Astrocyte (in vitro differentiated cells and primary cell): ENCODE results near the gene IFITM10. TPM values are rescaled to one million over a fixed set of nuclear protein-coding genes. Genes with fewer than 3 reads are reported as not detected.

ENCODE experiments used
- DNase-seq: peaks from one replicate; pipeline ENCODE4 v3.0.0-alpha.2; 2010; ENCODE audit warnings: low read depth
- FAIRE-seq: peaks from 2 replicates; lab custom pipeline; 2011; peaks lifted over from hg19 to GRCh38; lab: Jason Lieb, UNC
- H2AFZ ChIP-seq: 2 replicates; pipeline ENCODE4 v1.6.0; 2012; ENCODE audit warnings: low read depth, low read length, inconsistent platforms
- H3K27ac ChIP-seq: 2 replicates; pipeline ENCODE4 v1.5.1; 2011; ENCODE audit warnings: low read depth, low read length, inconsistent platforms
- H3K27me3 ChIP-seq: 2 replicates; pipeline ENCODE4 v1.6.0; 2011; ENCODE audit warnings: low read length, inconsistent platforms; ENCODE audit not compliant: insufficient read depth
- H3K36me3 ChIP-seq: 2 replicates; pipeline ENCODE4 v1.5.1; 2011; ENCODE audit warnings: low read length, inconsistent platforms; ENCODE audit not compliant: insufficient read depth
- H3K4me1 ChIP-seq: 2 replicates; pipeline ENCODE4 v1.5.1; 2011; ENCODE audit warnings: low read length, inconsistent platforms; ENCODE audit not compliant: insufficient read depth
- H3K4me2 ChIP-seq: 2 replicates; pipeline ENCODE4 v1.6.0; 2012; ENCODE audit warnings: low read length, inconsistent platforms
- H3K4me3 ChIP-seq: 2 replicates; pipeline ENCODE4 v1.5.1; 2011; ENCODE audit warnings: low read depth, mild to moderate bottlenecking, low read length, inconsistent platforms; ENCODE audit not compliant: insufficient read depth
- H3K79me2 ChIP-seq: 2 replicates; pipeline ENCODE4 v1.6.0; 2012; ENCODE audit warnings: mild to moderate bottlenecking, low read length, inconsistent platforms; ENCODE audit not compliant: insufficient read depth
- H3K9ac ChIP-seq: 2 replicates; pipeline ENCODE4 v1.6.0; 2012; ENCODE audit warnings: mild to moderate bottlenecking, low read length, inconsistent platforms
- H3K9me3 ChIP-seq: 2 replicates; pipeline ENCODE4 v1.5.1; 2012; ENCODE audit warnings: low read depth, mild to moderate bottlenecking, low read length, inconsistent platforms; ENCODE audit not compliant: insufficient read depth
- H4K20me1 ChIP-seq: 2 replicates; pipeline ENCODE4 v1.6.0; 2012; ENCODE audit warnings: low read length, inconsistent platforms; ENCODE audit not compliant: insufficient read depth
- H3K27ac Mint-ChIP-seq: one replicate; pipeline ENCODE4 v1.8.0; 2021; ENCODE audit warnings: mild to moderate bottlenecking, mixed read lengths; ENCODE audit not compliant: unreplicated experiment
- H3K27me3 Mint-ChIP-seq: one replicate; pipeline ENCODE4 v1.8.0; 2021; ENCODE audit warnings: low read depth, mixed read lengths; ENCODE audit not compliant: unreplicated experiment
- H3K36me3 Mint-ChIP-seq: one replicate; pipeline ENCODE4 v1.8.0; 2021; ENCODE audit warnings: low read depth, mixed read lengths; ENCODE audit not compliant: unreplicated experiment
- H3K4me1 Mint-ChIP-seq: one replicate; pipeline ENCODE4 v1.8.0; 2021; ENCODE audit warnings: low read depth, mixed read lengths; ENCODE audit not compliant: unreplicated experiment
- H3K4me3 Mint-ChIP-seq: one replicate; pipeline ENCODE4 v1.8.0; 2021; ENCODE audit warnings: mild to moderate bottlenecking, moderate library complexity, mixed read lengths; ENCODE audit not compliant: unreplicated experiment
- H3K9me3 Mint-ChIP-seq: one replicate; pipeline ENCODE4 v1.8.0; 2021; ENCODE audit warnings: mild to moderate bottlenecking, mixed read lengths; ENCODE audit not compliant: unreplicated experiment
- CTCF ChIP-seq: IDR thresholded peaks from 2 replicates; pipeline ENCODE4 v1.5.1; 2011; ENCODE audit warnings: low read depth, mild to moderate bottlenecking, inconsistent platforms, low read length, moderate library complexity; ENCODE audit not compliant: insufficient read depth
- EZH2 ChIP-seq: IDR thresholded peaks from 2 replicates; pipeline ENCODE4 v1.6.1; 2012; ENCODE audit warnings: mild to moderate bottlenecking, low read length, inconsistent platforms; ENCODE audit not compliant: insufficient read depth
- total RNA-seq: library from RNA; stranded (reverse); gene quantifications from 2 replicates; pipeline ENCODE4 v1.2.1, GENCODE V29; 2021

IFITM10 gene
- total RNA-seq, 1 donor from 2014 or later: 2.0 TPM

GRCh38 chr11:1784761-1785650 is 34.6 kb upstream of the IFITM10 start:
- DNase-seq (no peak), FAIRE-seq (no peak)
- peaks cover 1% of the 10 kb centered on the region for H3K4me1 Mint-ChIP-seq
- H3K4me2 ChIP-seq: no peak overlapping the region
- no peak overlapping the region for H3K4me3 ChIP-seq
- H3K36me3 ChIP-seq: no peaks in the 10 kb centered on the region
- no peaks in the 10 kb centered on the region for H4K20me1 ChIP-seq
- peaks cover 41% of the 10 kb centered on the region for H3K27me3 Mint-ChIP-seq
- H3K9ac ChIP-seq: no peak overlapping the region
- no peak overlapping the region for H3K27ac Mint-ChIP-seq
- H2AFZ ChIP-seq: no peak overlapping the region
- peaks cover 5% of the 10 kb centered on the region for H3K27me3 ChIP-seq
- H3K4me3 Mint-ChIP-seq: no peak overlapping the region
- TF ChIP-seq EZH2 (no peak), CTCF (no peak)
- no peaks in the 10 kb centered on the region for H3K79me2 ChIP-seq
- H3K9me3 Mint-ChIP-seq: no peaks in the 10 kb centered on the region
- no peaks in the 10 kb centered on the region for H3K9me3 ChIP-seq
- H3K27ac ChIP-seq: no peak overlapping the region
- H3K4me1 ChIP-seq: peaks cover 6% of the 10 kb centered on the region
- peaks cover 3% of the 10 kb centered on the region for H3K36me3 Mint-ChIP-seq

- TF ChIP-seq CTCF: no peak
- TF ChIP-seq EZH2: no peak
- Histone ChIP-seq H3K27ac (no peak overlapping the region), H4K20me1 (no peaks in the 10 kb centered on the region), H3K27me3 (peaks cover 3% of the 10 kb centered on the region), H3K9me3 (no peaks in the 10 kb centered on the region), H3K36me3 (no peaks in the 10 kb centered on the region), H2AFZ (no peak overlapping the region), H3K4me2 (no peak overlapping the region), H3K79me2 (no peaks in the 10 kb centered on the region), H3K4me3 (no peak overlapping the region), H3K4me1 (peaks cover 6% of the 10 kb centered on the region), H3K9ac (no peak overlapping the region)
- peaks cover 3% of the 10 kb centered on the region for H3K36me3 Mint-ChIP-seq
- DNase-seq (no peak), FAIRE-seq (no peak)
- no peak overlapping the region for H3K4me3 Mint-ChIP-seq
- peaks cover 45% of the 10 kb centered on the region for H3K27me3 Mint-ChIP-seq
- no peaks in the 10 kb centered on the region for H3K9me3 Mint-ChIP-seq
- peaks cover 1% of the 10 kb centered on the region for H3K4me1 Mint-ChIP-seq
- no peak overlapping the region for H3K27ac Mint-ChIP-seq
These were observed 33.5 kb upstream of the IFITM10 start for GRCh38 chr11:1783725-1784529.
